DOHH2 (cell line): ENCODE results near the gene SGCD.

Experiments used
- EZH2phosphoT487 ChIP-seq: fragments of 200-600 bp; sonication (generic); IDR thresholded peaks from 2 replicates; pipeline ENCODE4 v1.6.1; 2017; ENCODE audit warnings: borderline replicate concordance, mild to moderate bottlenecking, antibody characterized with exemption, low read length, moderate library complexity, mixed read lengths
- TF ChIP-seq, protein P1 (sequence below): fragments of 200-600 bp; sonication (generic); IDR thresholded peaks from one replicate; pipeline ENCODE4 v1.5.1; 2014; ENCODE audit warnings: antibody characterized with exemption, mild to moderate bottlenecking, low read depth, low read length; ENCODE audit not compliant: poor library complexity, severe bottlenecking

DNA sequence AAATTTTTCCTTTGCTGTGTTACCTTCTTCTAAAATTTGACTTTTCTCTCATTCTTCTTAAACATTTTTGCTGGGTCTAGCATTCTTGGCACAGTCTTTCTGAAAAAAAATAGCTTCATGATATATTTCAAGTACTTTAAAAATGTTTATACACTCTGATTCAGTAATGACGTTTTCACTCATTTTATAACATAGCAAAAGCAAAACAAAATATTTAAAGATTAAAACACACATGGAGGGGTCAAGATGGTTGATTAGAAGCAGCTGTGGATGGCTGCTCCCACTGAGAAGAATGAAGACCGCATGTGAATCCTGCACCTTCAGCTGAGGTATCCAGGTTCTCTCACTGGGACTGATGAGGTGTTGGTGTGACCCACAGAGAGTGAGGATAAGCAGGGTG lies 188.2 kb downstream of the SGCD start:
- TF ChIP-seq, protein P1, sequence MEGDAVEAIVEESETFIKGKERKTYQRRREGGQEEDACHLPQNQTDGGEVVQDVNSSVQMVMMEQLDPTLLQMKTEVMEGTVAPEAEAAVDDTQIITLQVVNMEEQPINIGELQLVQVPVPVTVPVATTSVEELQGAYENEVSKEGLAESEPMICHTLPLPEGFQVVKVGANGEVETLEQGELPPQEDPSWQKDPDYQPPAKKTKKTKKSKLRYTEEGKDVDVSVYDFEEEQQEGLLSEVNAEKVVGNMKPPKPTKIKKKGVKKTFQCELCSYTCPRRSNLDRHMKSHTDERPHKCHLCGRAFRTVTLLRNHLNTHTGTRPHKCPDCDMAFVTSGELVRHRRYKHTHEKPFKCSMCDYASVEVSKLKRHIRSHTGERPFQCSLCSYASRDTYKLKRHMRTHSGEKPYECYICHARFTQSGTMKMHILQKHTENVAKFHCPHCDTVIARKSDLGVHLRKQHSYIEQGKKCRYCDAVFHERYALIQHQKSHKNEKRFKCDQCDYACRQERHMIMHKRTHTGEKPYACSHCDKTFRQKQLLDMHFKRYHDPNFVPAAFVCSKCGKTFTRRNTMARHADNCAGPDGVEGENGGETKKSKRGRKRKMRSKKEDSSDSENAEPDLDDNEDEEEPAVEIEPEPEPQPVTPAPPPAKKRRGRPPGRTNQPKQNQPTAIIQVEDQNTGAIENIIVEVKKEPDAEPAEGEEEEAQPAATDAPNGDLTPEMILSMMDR: no peak
- no peak for TF ChIP-seq EZH2phosphoT487
